ENCODE results near the gene USP2. TPM values are rescaled to one million over a fixed set of nuclear protein-coding genes. Genes with fewer than 3 reads are reported as not detected.

USP2 gene
- total and polyA plus RNA-seq, 8 donors, result 4.4 to 15.4 (median 6.6) TPM

GRCh38 chr11:119320776-119321524, 60.5 kb downstream of the USP2 start:
- Histone ChIP-seq H3K36me3 (no peaks in the 10 kb centered on the region), H3K27me3 (peaks cover 0 to 3% (median 0%) of the 10 kb centered on the region in 4 donors), H3K4me1 (peaks cover 0 to 9% (median 6%) of the 10 kb centered on the region in 3 donors), H3K4me3 (peak overlapping the region; percentile 25 to 59 (median 38)), H3K27ac (peak overlapping the region in 2 of 4 donors; percentile 52 to 60), H3K9me3 (no peaks in the 10 kb centered on the region)
- intact Hi-C loops (cut with DNase I), result loop anchor here in 1 of 3 donors (10.0 kb wide), 1 partner anchor 54 kb away; no protein-coding TSS in a partner anchor
- WGBS, 2 donors, result 4 to 6% methylated on average over 52 to 60 of the region's 60 CpGs
- no peak for FAIRE-seq
- DNase-seq, result peak in 3 of 6 donors; percentile 29 to 77 (median 48)
- TF ChIP-seq CTCF (IDR thresholded peaks at IDR 0.05), result no peak
- ATAC-seq, result peak; percentile 47 to 71 (median 52)

- DNase-seq (peak in 1 of 6 donors; percentile 12), FAIRE-seq (no peak), ATAC-seq (no peak)
- Histone ChIP-seq H3K9me3 (no peaks in the 10 kb centered on the region), H3K4me3 (peak overlapping the region in 2 of 4 donors; percentile 40 to 59), H3K36me3 (no peaks in the 10 kb centered on the region), H3K27me3 (peaks cover 0 to 3% (median 0%) of the 10 kb centered on the region in 4 donors), H3K27ac (peak overlapping the region in 2 of 4 donors; percentile 52 to 60), H3K4me1 (peaks cover 0 to 12% (median 6%) of the 10 kb centered on the region in 3 donors)
- WGBS, 2 donors, result 56 to 62% methylated on average over 12 to 17 of the region's 17 CpGs
- TF ChIP-seq CTCF (IDR thresholded peaks at IDR 0.05), result no peak
- intact Hi-C loops (cut with DNase I), result loop anchor here in 1 of 3 donors (10.0 kb wide), 1 partner anchor 54 kb away; no protein-coding TSS in a partner anchor
Observed at GRCh38 chr11:119320240-119320775, 61.2 kb downstream of the USP2 start.

- H3K4me3 ChIP-seq, result no peak overlapping the region
- no peak for DNase-seq
- H3K27me3 ChIP-seq, result peaks cover 0 to 3% (median 0%) of the 10 kb centered on the region in 4 donors
- intact Hi-C loops (cut with DNase I), result loop anchor here in 1 of 3 donors (10.0 kb wide), 1 partner anchor 55 kb away; no protein-coding TSS in a partner anchor
- H3K4me1 ChIP-seq, result peaks cover 0 to 12% (median 6%) of the 10 kb centered on the region in 3 donors
- 68 to 77% methylated on average over 11 of the region's 11 CpGs for WGBS, 2 donors
- H3K9me3 ChIP-seq, result no peaks in the 10 kb centered on the region
- no peaks in the 10 kb centered on the region for H3K36me3 ChIP-seq
- no peak for ATAC-seq
- TF ChIP-seq CTCF (IDR thresholded peaks at IDR 0.05), result no peak
- H3K27ac ChIP-seq, result peak overlapping the region in 2 of 4 donors; percentile 23 to 58
- no peak for FAIRE-seq
Observed at GRCh38 chr11:119319700-119320239, 61.7 kb downstream of the USP2 start.

- ATAC-seq (no peak), DNase-seq (peak in 1 of 6 donors; percentile 49), FAIRE-seq (no peak)
- H3K27ac ChIP-seq, result peak overlapping the region in 2 of 4 donors; percentile 23 to 58
- intact Hi-C loops (cut with DNase I), result no loop called here
- no peak overlapping the region for H3K4me3 ChIP-seq
- 82 to 83% methylated on average over 8 of the region's 8 CpGs for WGBS, 2 donors
- no peaks in the 10 kb centered on the region for H3K36me3 ChIP-seq
- peaks cover 0 to 12% (median 6%) of the 10 kb centered on the region in 3 donors for H3K4me1 ChIP-seq
- H3K9me3 ChIP-seq, result no peaks in the 10 kb centered on the region
- peaks cover 0 to 3% (median 0%) of the 10 kb centered on the region in 4 donors for H3K27me3 ChIP-seq
- TF ChIP-seq CTCF (IDR thresholded peaks at IDR 0.05), result no peak
Observed at GRCh38 chr11:119319136-119319699, 62.3 kb downstream of the USP2 start.
